ENCODE results near the gene CACTIN.

- TF ChIP-seq CTCF (IDR thresholded peaks at IDR 0.05) (no peak), POLR2A (IDR thresholded peaks at IDR 0.05) (no peak), EP300 (IDR thresholded peaks at IDR 0.05) (no peak), POLR2AphosphoS5 (IDR thresholded peaks at IDR 0.05) (no peak)
Observed at GRCh38 chr19:3575260-3575741, 51.3 kb downstream of the CACTIN start.

All from sigmoid colon (tissue), 4 donors.